ENCODE data around the gene LPP. TPM values are rescaled to one million over a fixed set of nuclear protein-coding genes. Genes with fewer than 3 reads are reported as not detected.

The LPP gene
- total and polyA plus RNA-seq, 2 of the 13 experiments (the other 11 are each of a cell fraction or from before 2014, with no cell fraction given), result 19.2 to 29.9 TPM

GRCh38 chr3:188208516-188208981, 54.6 kb downstream of the LPP start:
- H3K4me3 ChIP-seq (replicated peaks in 1 of 3; ENCODE audit: insufficient read depth in 1 of 3, low read depth in 2 of 3, low read length in 3 of 3), result no peak overlapping the region
- peaks cover 3 to 14% of the 10 kb centered on the region in 2 experiments; a peak in 2 of 5 replicates for H3K36me3 ChIP-seq (replicated peaks in 1 of 2; ENCODE audit: control insufficient read depth in 1 of 2, insufficient read depth in 2 of 2, low read length in 2 of 2)
- TF ChIP-seq HNRNPLL (IDR thresholded peaks at IDR 0.05; ENCODE audit: low read depth, low read length, poor library complexity, severe bottlenecking) (no peak), HMGA1 (CRISPR knock-in tag; conservative IDR thresholded peaks at IDR 0.05) (no peak), ZNF570 (CRISPR knock-in tag; IDR thresholded peaks at IDR 0.05; ENCODE audit: borderline replicate concordance) (no peak), KLF11 (CRISPR knock-in tag; IDR thresholded peaks at IDR 0.05) (no peak), BCL6 (CRISPR knock-in tag; IDR thresholded peaks at IDR 0.05) (no peak), CBX2 (IDR thresholded peaks at IDR 0.05; ENCODE audit: low read depth, low read length) (no peak), CBX2 (CRISPR knock-in tag; IDR thresholded peaks at IDR 0.05; ENCODE audit: low read depth) (no peak), RBFOX2 (IDR thresholded peaks at IDR 0.05; ENCODE audit: low read depth, low read length) (no peak), CENPBD1 (CRISPR knock-in tag; IDR thresholded peaks at IDR 0.05; ENCODE audit: borderline replicate concordance, low read depth) (no peak), CHD4 (IDR thresholded peaks at IDR 0.05; ENCODE audit: borderline replicate concordance, low read length) (no peak), LCORL (IDR thresholded peaks at IDR 0.05) (no peak), LCORL (CRISPR knock-in tag; IDR thresholded peaks at IDR 0.05) (no peak), RNF2 (conservative IDR thresholded peaks at IDR 0.05; ENCODE audit: low read depth) (no peak), ZNF746 (CRISPR knock-in tag; IDR thresholded peaks at IDR 0.05) (no peak), ZC3H13 (CRISPR knock-in tag; IDR thresholded peaks at IDR 0.05) (no peak), HMGXB4 (CRISPR knock-in tag; IDR thresholded peaks at IDR 0.05; ENCODE audit: borderline replicate concordance in 1 of 2, low read depth in 1 of 2) (no peak), KLF15 (CRISPR knock-in tag; IDR thresholded peaks at IDR 0.05; ENCODE audit: borderline replicate concordance) (no peak), ZNF709 (CRISPR knock-in tag; IDR thresholded peaks at IDR 0.05) (no peak), HIC2 (CRISPR knock-in tag; IDR thresholded peaks at IDR 0.05; ENCODE audit: low read depth) (no peak), YEATS4 (CRISPR knock-in tag; IDR thresholded peaks at IDR 0.05; ENCODE audit: borderline replicate concordance) (no peak), DDIT3 (CRISPR knock-in tag; IDR thresholded peaks at IDR 0.05) (no peak), GTF3A (CRISPR knock-in tag; conservative IDR thresholded peaks at IDR 0.05) (no peak)
- ChIA-PET CTCF (ENCODE audit: low intra/inter-chr PET ratio, low total read pairs) (no interaction called here), POLR2A (interaction anchor here (1.2 kb wide), 1 partner anchor 55 kb away, joined by 6 read pairs; the partner anchor contains the start of gene LPP)
- no peaks in the 10 kb centered on the region for H3K27me3 ChIP-seq (ENCODE audit: control insufficient read depth in 1 of 2, insufficient read depth in 2 of 2, low read length in 2 of 2)
- in situ Hi-C loops (cut with HindIII; ENCODE audit: extremely low pct_ligation_motif_present, low pct_unique_long_range_greater_than_20kb) (loop anchor here (25.0 kb wide), 1 partner anchor 754 kb away; no protein-coding TSS in a partner anchor), intact Hi-C loops (cut with micrococcal nuclease; ENCODE audit: unreplicated experiment) (loop anchor here (5.0 kb wide), 1 partner anchor 51 kb away; no protein-coding TSS in a partner anchor)
- no TSS peak for BruUV-seq (replicated peaks)
- no peak overlapping the region for H3K27ac ChIP-seq (ENCODE audit: extremely low read length, insufficient read depth, low read length)
- 93% methylated on average over 7 of the region's 7 CpGs for WGBS (ENCODE audit: low lambda C conversion rate)
- no peak for ATAC-seq
- no peak overlapping the region for H3K4me2 ChIP-seq (ENCODE audit: low read depth, low read length)
- H3K9ac ChIP-seq (ENCODE audit: insufficient read depth, low read depth, low read length), result no peak overlapping the region
- H4K20me1 ChIP-seq (ENCODE audit: insufficient read depth, low read length), result no peaks in the 10 kb centered on the region
- DNase-seq (ENCODE audit: low spot score), result no peak
- FAIRE-seq, result no peak
- no peak overlapping the region for H2AFZ ChIP-seq (ENCODE audit: low read length)
- H3K9me3 ChIP-seq (ENCODE audit: low read length), result no peaks in the 10 kb centered on the region
- H3K79me2 ChIP-seq (ENCODE audit: insufficient read depth, low read length), result peaks cover 78% of the 10 kb centered on the region
- peaks cover 56% of the 10 kb centered on the region for H3K4me1 ChIP-seq (ENCODE audit: insufficient read depth, low read length)
